ENCODE results near the gene SIGLEC7. TPM values are rescaled to one million over a fixed set of nuclear protein-coding genes. Genes with fewer than 3 reads are reported as not detected.

SIGLEC7 gene
- total RNA-seq, 1 experiment from 2014 or later = not detected

DNA sequence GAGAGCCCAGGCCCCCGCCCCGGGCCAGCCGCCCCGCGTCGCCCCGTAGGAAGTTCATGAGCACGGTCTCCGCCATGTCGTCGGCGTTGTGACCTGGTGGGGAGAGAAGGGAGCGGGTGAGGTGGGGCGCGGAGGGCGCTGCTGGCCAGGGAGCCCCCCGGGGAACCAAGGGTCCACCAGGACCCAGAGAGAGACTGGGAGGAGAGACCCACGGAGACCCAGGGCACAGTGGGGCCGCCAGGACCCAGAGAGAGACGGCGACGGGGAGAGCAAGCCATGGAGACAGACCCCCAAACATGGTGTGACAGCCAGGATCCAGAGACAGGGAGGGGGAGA is 43.1 kb upstream of the SIGLEC7 start:
- CTCF ChIA-PET = no interaction called here
- Mint-ChIP-seq H3K36me3 (ENCODE audit: insufficient read depth, unreplicated experiment) (peaks cover 49% of the 10 kb centered on the region), H3K27ac (ENCODE audit: unreplicated experiment) (no peak overlapping the region), H3K4me3 (ENCODE audit: low read depth, unreplicated experiment) (no peak overlapping the region), H3K9me3 (ENCODE audit: low read depth, unreplicated experiment) (no peaks in the 10 kb centered on the region), H3K4me1 (ENCODE audit: low read depth, unreplicated experiment) (peaks cover 24% of the 10 kb centered on the region), H3K27me3 (ENCODE audit: unreplicated experiment) (no peaks in the 10 kb centered on the region)
- no TSS peak for BruUV-seq (replicated peaks)
- intact Hi-C loops (cut with micrococcal nuclease; ENCODE audit: unreplicated experiment) = loop anchor here (5.0 kb wide), 2 partner anchors 192 to 297 kb away; no protein-coding TSS in a partner anchor
- DNase-seq = no peak
- TF ChIP-seq, protein P1, sequence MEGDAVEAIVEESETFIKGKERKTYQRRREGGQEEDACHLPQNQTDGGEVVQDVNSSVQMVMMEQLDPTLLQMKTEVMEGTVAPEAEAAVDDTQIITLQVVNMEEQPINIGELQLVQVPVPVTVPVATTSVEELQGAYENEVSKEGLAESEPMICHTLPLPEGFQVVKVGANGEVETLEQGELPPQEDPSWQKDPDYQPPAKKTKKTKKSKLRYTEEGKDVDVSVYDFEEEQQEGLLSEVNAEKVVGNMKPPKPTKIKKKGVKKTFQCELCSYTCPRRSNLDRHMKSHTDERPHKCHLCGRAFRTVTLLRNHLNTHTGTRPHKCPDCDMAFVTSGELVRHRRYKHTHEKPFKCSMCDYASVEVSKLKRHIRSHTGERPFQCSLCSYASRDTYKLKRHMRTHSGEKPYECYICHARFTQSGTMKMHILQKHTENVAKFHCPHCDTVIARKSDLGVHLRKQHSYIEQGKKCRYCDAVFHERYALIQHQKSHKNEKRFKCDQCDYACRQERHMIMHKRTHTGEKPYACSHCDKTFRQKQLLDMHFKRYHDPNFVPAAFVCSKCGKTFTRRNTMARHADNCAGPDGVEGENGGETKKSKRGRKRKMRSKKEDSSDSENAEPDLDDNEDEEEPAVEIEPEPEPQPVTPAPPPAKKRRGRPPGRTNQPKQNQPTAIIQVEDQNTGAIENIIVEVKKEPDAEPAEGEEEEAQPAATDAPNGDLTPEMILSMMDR (IDR thresholded peaks at IDR 0.05; ENCODE audit: unreplicated experiment) = no peak

GRCh38 chr19:51100601-51101000 is 41.5 kb upstream of the SIGLEC7 start:
- H3K27ac Mint-ChIP-seq (ENCODE audit: unreplicated experiment) = no peak overlapping the region
- H3K27me3 Mint-ChIP-seq (ENCODE audit: unreplicated experiment) = no peaks in the 10 kb centered on the region
- H3K4me3 Mint-ChIP-seq (ENCODE audit: low read depth, unreplicated experiment) = no peak overlapping the region
- no peak for DNase-seq
- TF ChIP-seq, protein P1 (IDR thresholded peaks at IDR 0.05; ENCODE audit: unreplicated experiment) = no peak
- CTCF ChIA-PET = interaction anchor here (0.7 kb wide), 1 partner anchor 333 kb away, joined by 4 read pairs; no protein-coding TSS in a partner anchor
- no TSS peak for BruUV-seq (replicated peaks)
- peaks cover 17% of the 10 kb centered on the region for H3K4me1 Mint-ChIP-seq (ENCODE audit: low read depth, unreplicated experiment)
- peaks cover 42% of the 10 kb centered on the region for H3K36me3 Mint-ChIP-seq (ENCODE audit: insufficient read depth, unreplicated experiment)
- intact Hi-C loops (cut with micrococcal nuclease; ENCODE audit: unreplicated experiment) = no loop called here
- no peaks in the 10 kb centered on the region for H3K9me3 Mint-ChIP-seq (ENCODE audit: low read depth, unreplicated experiment)

- no peaks in the 10 kb centered on the region for H3K27me3 Mint-ChIP-seq (ENCODE audit: unreplicated experiment)
- intact Hi-C loops (cut with micrococcal nuclease; ENCODE audit: unreplicated experiment) = no loop called here
- H3K27ac Mint-ChIP-seq (ENCODE audit: unreplicated experiment) = no peak overlapping the region
- CTCF ChIA-PET = interaction anchor here (0.6 to 0.7 kb wide), 2 partner anchors 332 to 561 kb away, joined by 3 to 4 read pairs; no protein-coding TSS in a partner anchor
- TF ChIP-seq, protein P1 (IDR thresholded peaks at IDR 0.05; ENCODE audit: unreplicated experiment) = no peak
- no TSS peak for BruUV-seq (replicated peaks)
- no peak for DNase-seq
- H3K4me3 Mint-ChIP-seq (ENCODE audit: low read depth, unreplicated experiment) = no peak overlapping the region
- peaks cover 17% of the 10 kb centered on the region for H3K4me1 Mint-ChIP-seq (ENCODE audit: low read depth, unreplicated experiment)
- peaks cover 42% of the 10 kb centered on the region for H3K36me3 Mint-ChIP-seq (ENCODE audit: insufficient read depth, unreplicated experiment)
- H3K9me3 Mint-ChIP-seq (ENCODE audit: low read depth, unreplicated experiment) = no peaks in the 10 kb centered on the region
Measured at GRCh38 chr19:51101171-51101865, 40.8 kb upstream of the SIGLEC7 start.

GRCh38 chr19:51102991-51103390 is 39.1 kb upstream of the SIGLEC7 start:
- BruUV-seq (replicated peaks) = no TSS peak
- no peaks in the 10 kb centered on the region for H3K9me3 Mint-ChIP-seq (ENCODE audit: low read depth, unreplicated experiment)
- intact Hi-C loops (cut with micrococcal nuclease; ENCODE audit: unreplicated experiment) = no loop called here
- no peak for DNase-seq
- no peak overlapping the region for H3K27ac Mint-ChIP-seq (ENCODE audit: unreplicated experiment)
- H3K27me3 Mint-ChIP-seq (ENCODE audit: unreplicated experiment) = no peaks in the 10 kb centered on the region
- H3K4me3 Mint-ChIP-seq (ENCODE audit: low read depth, unreplicated experiment) = no peak overlapping the region
- CTCF ChIA-PET = interaction anchor here (0.6 kb wide), 1 partner anchor 11 kb away, joined by 4 read pairs; no protein-coding TSS in a partner anchor
- H3K36me3 Mint-ChIP-seq (ENCODE audit: insufficient read depth, unreplicated experiment) = peaks cover 42% of the 10 kb centered on the region
- peaks cover 19% of the 10 kb centered on the region for H3K4me1 Mint-ChIP-seq (ENCODE audit: low read depth, unreplicated experiment)
- TF ChIP-seq, protein P1 (IDR thresholded peaks at IDR 0.05; ENCODE audit: unreplicated experiment) = no peak

All from Calu3 (cell line).